ENCODE data around the gene ITPK1.

Gene ITPK1

GRCh38 chr14:93017301-93017797, 98.4 kb downstream of the ITPK1 start:
- no peak for ATAC-seq
- TF ChIP-seq ZNF565 (CRISPR knock-in tag; conservative IDR thresholded peaks at IDR 0.05; ENCODE audit: low read depth) (no peak), ZFP3 (CRISPR knock-in tag; IDR thresholded peaks at IDR 0.05) (no peak)

GRCh38 chr14:93016275-93016845, 99.4 kb downstream of the ITPK1 start:
- no peak for ATAC-seq
- TF ChIP-seq SNAI2 (CRISPR knock-in tag; IDR thresholded peaks at IDR 0.05), result no peak
- no peak for TF ChIP-seq ZNF8 (CRISPR knock-in tag; IDR thresholded peaks at IDR 0.05)

GRCh38 chr14:93015505-93015904, 100.2 kb downstream of the ITPK1 start:
- no peak for TF ChIP-seq CSDC2 (CRISPR knock-in tag; IDR thresholded peaks at IDR 0.05)
- no peak for TF ChIP-seq GLIS3 (CRISPR knock-in tag; IDR thresholded peaks at IDR 0.05)
- no peak for ATAC-seq

DNA sequence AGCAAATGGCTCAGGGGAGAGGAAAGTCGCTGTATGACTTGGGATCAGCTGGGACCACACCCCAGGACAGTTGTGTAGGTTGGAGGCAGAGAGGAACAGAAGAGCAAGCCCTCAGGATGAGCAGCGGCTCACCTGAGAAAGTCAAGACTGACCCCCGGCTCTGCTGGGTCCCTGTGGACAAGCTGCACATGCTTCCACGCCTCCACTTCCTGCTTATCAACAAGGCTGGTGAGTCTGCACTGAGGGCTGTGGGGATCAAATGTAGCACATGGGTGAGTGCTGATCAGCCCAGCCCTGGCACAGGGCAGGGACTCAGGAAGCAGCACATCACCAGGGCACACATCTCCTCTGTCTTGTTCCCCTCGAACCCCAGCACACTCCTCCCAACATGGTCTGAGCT, 100.7 kb downstream of the ITPK1 start:
- no peak for ATAC-seq
- TF ChIP-seq BACH2 (CRISPR knock-in tag; IDR thresholded peaks at IDR 0.05; ENCODE audit: borderline replicate concordance) (no peak), OSR1 (CRISPR knock-in tag; IDR thresholded peaks at IDR 0.05) (no peak), ARNTL (CRISPR knock-in tag; IDR thresholded peaks at IDR 0.05; ENCODE audit: borderline replicate concordance, low read depth) (no peak), CSDC2 (CRISPR knock-in tag; IDR thresholded peaks at IDR 0.05) (no peak), TSHZ2 (CRISPR knock-in tag; IDR thresholded peaks at IDR 0.05) (no peak), PATZ1 (CRISPR knock-in tag; IDR thresholded peaks at IDR 0.05; ENCODE audit: borderline replicate concordance) (no peak), ESRRG (CRISPR knock-in tag; IDR thresholded peaks at IDR 0.05) (no peak), ZNF8 (CRISPR knock-in tag; IDR thresholded peaks at IDR 0.05) (no peak), GLIS3 (CRISPR knock-in tag; IDR thresholded peaks at IDR 0.05) (no peak), ZNF70 (CRISPR knock-in tag; IDR thresholded peaks at IDR 0.05) (no peak)
- TF ChIP-seq, protein P1, sequence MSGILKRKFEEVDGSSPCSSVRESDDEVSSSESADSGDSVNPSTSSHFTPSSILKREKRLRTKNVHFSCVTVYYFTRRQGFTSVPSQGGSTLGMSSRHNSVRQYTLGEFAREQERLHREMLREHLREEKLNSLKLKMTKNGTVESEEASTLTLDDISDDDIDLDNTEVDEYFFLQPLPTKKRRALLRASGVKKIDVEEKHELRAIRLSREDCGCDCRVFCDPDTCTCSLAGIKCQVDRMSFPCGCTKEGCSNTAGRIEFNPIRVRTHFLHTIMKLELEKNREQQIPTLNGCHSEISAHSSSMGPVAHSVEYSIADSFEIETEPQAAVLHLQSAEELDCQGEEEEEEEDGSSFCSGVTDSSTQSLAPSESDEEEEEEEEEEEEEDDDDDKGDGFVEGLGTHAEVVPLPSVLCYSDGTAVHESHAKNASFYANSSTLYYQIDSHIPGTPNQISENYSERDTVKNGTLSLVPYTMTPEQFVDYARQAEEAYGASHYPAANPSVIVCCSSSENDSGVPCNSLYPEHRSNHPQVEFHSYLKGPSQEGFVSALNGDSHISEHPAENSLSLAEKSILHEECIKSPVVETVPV (CRISPR knock-in tag; IDR thresholded peaks at IDR 0.05), result no peak
- TF ChIP-seq, protein P2, sequence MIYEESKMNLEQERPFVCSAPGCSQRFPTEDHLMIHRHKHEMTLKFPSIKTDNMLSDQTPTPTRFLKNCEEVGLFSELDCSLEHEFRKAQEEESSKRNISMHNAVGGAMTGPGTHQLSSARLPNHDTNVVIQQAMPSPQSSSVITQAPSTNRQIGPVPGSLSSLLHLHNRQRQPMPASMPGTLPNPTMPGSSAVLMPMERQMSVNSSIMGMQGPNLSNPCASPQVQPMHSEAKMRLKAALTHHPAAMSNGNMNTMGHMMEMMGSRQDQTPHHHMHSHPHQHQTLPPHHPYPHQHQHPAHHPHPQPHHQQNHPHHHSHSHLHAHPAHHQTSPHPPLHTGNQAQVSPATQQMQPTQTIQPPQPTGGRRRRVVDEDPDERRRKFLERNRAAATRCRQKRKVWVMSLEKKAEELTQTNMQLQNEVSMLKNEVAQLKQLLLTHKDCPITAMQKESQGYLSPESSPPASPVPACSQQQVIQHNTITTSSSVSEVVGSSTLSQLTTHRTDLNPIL (CRISPR knock-in tag; IDR thresholded peaks at IDR 0.05; ENCODE audit: low read depth), result no peak

GRCh38 chr14:93014058-93015023, 101.4 kb downstream of the ITPK1 start:
- no peak for ATAC-seq
- TF ChIP-seq SNAI2 (CRISPR knock-in tag; IDR thresholded peaks at IDR 0.05) (no peak), CSDC2 (CRISPR knock-in tag; IDR thresholded peaks at IDR 0.05) (no peak), PPARA (CRISPR knock-in tag; IDR thresholded peaks at IDR 0.05; ENCODE audit: borderline replicate concordance) (no peak), ZNF565 (CRISPR knock-in tag; conservative IDR thresholded peaks at IDR 0.05; ENCODE audit: low read depth) (no peak), ZNF8 (CRISPR knock-in tag; IDR thresholded peaks at IDR 0.05) (no peak), BACH2 (CRISPR knock-in tag; IDR thresholded peaks at IDR 0.05; ENCODE audit: borderline replicate concordance) (no peak), ZFP30 (CRISPR knock-in tag; IDR thresholded peaks at IDR 0.05) (no peak), ISL1 (CRISPR knock-in tag; IDR thresholded peaks at IDR 0.05) (no peak), GLIS3 (CRISPR knock-in tag; IDR thresholded peaks at IDR 0.05) (no peak), TOX (CRISPR knock-in tag; IDR thresholded peaks at IDR 0.05; ENCODE audit: borderline replicate concordance) (no peak)
- TF ChIP-seq, protein P2 (CRISPR knock-in tag; IDR thresholded peaks at IDR 0.05; ENCODE audit: low read depth), result no peak
- TF ChIP-seq, protein P1 (CRISPR knock-in tag; IDR thresholded peaks at IDR 0.05), result no peak
